ENCODE data around the gene NHERF2.

The NHERF2 gene

DNA sequence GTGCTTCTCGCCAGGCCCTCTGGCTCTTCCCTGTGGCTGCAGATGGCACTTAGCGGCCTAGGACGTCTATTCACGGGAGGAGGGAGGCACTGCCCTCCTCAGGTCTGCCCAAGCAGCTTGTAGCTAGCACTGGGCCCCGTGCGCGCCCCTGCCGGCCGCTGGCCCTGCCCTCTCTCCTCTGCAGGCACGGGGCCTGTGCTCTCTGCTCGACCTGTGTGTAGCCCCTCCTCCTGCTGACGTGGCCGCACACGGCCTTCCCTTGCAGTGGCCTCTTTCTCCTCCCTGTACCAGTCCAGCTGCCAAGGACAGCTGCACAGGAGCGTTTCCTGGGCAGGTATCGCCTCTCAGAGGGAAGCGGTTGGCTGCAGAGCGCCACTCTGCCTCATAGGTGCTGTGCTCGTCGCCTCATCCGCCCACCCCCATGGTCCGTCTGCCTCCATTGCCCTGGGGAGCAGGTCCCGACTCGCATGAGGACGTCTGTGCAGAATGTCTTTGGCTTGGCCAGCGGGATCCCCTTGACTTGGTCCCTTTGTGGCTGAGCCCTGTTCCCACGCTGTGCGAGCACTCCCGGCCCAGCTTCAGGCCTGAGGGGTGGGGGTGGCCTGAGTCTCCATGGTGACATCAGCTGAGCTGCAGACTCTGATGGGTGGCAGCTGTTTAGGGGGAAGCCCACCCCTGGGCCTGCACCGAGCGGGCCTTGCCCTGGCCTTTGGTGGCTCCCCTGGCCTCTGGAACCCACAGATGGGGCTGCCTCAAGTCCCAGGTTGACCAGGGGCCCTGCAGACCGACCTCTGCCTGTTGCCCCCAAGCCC lies 55.7 kb downstream of the NHERF2 start:
- no peak for DNase-seq (ENCODE audit: low read depth in 3 of 3)

DNA sequence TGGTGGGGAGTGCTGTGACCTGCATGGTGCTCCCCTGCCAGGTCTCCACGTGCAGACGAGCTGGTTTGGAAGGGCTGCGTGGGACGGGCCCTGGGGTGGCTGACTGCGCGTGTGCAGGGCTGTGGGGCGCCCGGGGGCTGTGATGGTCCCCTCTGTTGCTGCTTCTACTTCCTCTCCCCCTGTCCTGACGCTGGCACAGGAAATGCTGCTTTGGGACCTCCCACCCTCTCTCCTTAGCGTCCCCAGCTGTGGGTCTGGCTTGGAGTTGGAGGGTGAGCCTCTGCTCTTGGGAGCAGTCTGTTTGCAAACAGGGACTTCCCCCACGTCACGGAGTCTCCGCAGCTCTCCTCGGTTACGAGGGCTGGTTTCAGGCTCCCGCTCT lies 56.3 kb downstream of the NHERF2 start:
- no peak for DNase-seq (ENCODE audit: low read depth in 3 of 3)

- no peak for DNase-seq (ENCODE audit: low read depth in 3 of 3)
Observed at GRCh38 chr16:2083409-2083808, 56.7 kb downstream of the NHERF2 start.

GRCh38 chr16:2083876-2084780 lies 57.4 kb downstream of the NHERF2 start:
- DNase-seq (ENCODE audit: low read depth in 3 of 3): no peak

DNA sequence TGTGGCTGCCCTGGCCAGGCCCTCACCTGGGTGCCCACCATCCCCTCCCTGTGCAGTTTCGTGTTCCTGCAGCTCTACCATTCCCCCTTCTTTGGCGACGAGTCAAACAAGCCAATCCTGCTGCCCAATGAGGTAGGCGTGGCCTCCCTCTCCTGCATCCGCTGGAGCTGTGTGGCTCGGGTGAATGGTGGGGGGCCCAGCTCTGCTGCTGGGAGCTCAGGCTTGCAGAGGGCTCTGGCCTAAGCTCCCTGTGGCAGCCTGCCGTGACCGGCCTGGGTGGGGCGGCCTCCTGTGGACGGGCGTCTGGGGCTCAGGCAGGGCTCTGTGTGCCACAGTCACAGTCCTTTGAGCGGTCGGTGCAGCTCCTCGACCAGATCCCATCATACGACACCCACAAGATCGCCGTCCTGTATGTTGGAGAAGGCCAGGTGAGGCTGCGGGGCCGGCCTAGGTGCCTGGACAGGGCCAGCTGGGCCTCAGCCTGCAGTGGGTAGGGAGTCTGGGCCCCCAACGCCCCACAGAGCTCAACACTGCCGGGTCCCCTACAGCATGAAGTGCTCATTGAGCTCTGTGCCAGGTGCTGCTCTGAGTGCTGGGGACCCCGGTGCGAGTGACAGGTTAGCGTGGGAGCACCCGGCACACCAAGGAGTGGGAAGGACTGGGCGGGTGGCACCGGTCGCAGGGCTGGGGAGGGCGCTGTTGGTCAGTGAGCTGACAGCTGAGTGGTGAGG lies 58.4 kb downstream of the NHERF2 start:
- DNase-seq (ENCODE audit: low read depth in 3 of 3): no peak

GRCh38 chr16:2085669-2086068 lies 59.0 kb downstream of the NHERF2 start:
- DNase-seq (ENCODE audit: low read depth in 3 of 3): no peak

DNA sequence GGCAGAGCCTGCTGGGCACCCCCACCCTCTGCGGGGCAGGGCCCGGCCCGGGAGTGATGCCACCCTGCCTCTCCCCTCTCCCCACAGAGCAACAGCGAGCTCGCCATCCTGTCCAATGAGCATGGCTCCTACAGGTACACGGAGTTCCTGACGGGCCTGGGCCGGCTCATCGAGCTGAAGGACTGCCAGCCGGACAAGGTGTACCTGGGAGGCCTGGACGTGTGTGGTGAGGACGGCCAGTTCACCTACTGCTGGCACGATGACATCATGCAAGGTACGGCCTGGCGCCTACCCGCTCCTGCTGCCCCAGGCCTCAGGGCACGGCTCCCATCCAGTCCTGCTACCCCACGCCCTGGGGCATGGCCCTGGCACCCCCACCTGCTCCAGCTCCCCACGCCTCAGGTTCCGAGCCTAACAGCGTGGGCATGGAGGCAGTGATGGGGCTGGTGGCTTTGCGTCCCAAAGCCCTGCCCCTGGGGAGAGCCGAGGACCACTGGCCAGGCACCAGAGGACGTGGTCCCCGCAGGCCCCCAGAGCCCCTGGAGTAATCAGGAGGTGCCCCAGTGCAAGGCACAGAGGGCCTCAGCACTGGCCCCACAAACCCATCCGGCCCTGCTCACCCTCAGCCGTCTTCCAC lies 59.5 kb downstream of the NHERF2 start:
- DNase-seq (ENCODE audit: low read depth in 3 of 3): no peak

DNA sequence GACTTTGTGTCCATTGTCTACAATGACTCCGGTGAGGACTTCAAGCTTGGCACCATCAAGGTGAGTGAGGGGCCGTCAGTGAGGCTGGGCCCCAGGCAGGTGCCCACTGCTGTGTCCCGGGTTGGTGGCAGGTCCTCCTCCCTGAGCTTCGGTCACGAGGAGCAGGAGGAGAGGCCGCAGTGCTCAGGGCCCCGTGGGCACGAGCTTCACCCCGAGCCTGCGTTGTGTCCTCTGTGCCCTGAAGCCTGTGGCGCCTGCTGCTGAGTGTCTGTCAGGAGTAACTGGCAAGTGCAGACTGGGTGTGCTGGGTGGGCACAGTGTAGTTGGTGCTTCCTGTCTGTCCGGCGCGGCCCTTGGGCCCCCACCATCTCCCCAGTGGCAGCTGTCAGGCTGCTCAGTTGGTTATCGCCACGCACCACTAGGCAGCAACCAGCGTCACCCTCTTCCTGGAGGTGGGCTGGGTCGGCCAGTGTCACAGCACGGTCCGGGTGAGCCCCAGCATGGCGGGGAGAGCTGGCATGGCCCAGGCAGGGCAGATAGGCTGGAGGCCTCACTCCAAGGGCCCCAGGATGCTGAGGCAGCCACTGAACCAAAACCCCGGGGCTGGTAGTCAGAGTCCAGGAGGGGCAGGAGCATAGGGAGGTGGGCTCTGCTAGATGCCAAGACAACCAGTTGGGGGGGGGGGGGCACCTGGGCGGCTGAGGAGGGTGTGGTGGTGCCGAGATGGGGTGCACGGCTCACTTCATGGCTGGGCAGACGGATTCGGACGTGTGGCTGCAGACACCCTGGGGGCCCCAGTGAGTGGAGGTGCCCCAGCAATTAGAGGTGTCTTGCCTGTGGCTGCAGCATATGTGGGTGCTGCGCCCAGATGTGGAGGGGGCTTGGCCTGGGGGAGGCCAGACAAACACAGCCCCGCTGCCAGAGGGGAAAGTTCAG lies 60.4 kb downstream of the NHERF2 start:
- no peak for DNase-seq (ENCODE audit: low read depth in 3 of 3)

- DNase-seq (ENCODE audit: low read depth in 3 of 3): no peak
Observed at GRCh38 chr16:2087748-2088631, 61.3 kb downstream of the NHERF2 start.

Data from stimulated activated CD4-positive, alpha-beta T cell treated with anti-CD3 and anti-CD28 coated beads, TNF-alpha, amount 100 ng/mL, for 24 hours (primary cell).